Activated CD8-positive, alpha-beta memory T cell treated with anti-CD3 and anti-CD28 coated beads for 4 hours (primary cell): ENCODE results near the gene PDE1C.
"Not testable (repeated sequence)": the region's sequence is repeated elsewhere in the genome, so short reads cannot be mapped to it uniquely, and the experiment has no call there.

Experiments used
- DNase-seq, 2 donors: peaks; one replicate each; pipeline ENCODE4 v3.0.0-alpha.2; 2020; ENCODE audit warnings: low read depth in 2 of 2

Gene PDE1C

GRCh38 chr7:31850601-31851000 is 219.6 kb downstream of the PDE1C start:
- no peak for DNase-seq

- no peak for DNase-seq
Measured at GRCh38 chr7:31850066-31850465, 220.1 kb downstream of the PDE1C start.

- DNase-seq = no peak
Measured at GRCh38 chr7:31835471-31835870, 234.7 kb downstream of the PDE1C start.

- DNase-seq = not testable (repeated sequence)
Measured at GRCh38 chr7:31833625-31834024, 236.6 kb downstream of the PDE1C start.

GRCh38 chr7:31828520-31828919 is 241.7 kb downstream of the PDE1C start:
- DNase-seq = no peak

GRCh38 chr7:31825576-31825975 is 244.6 kb downstream of the PDE1C start:
- DNase-seq = no peak

- DNase-seq = no peak
Measured at GRCh38 chr7:31819031-31819430, 251.2 kb downstream of the PDE1C start.

GRCh38 chr7:31816810-31817209 is 253.4 kb downstream of the PDE1C start:
- DNase-seq = no peak

- DNase-seq = no peak
Measured at GRCh38 chr7:31815796-31816195, 254.4 kb downstream of the PDE1C start.

GRCh38 chr7:31814187-31814586 is 256.0 kb downstream of the PDE1C start:
- DNase-seq = no peak

- no peak for DNase-seq
Measured at GRCh38 chr7:31811650-31812461, 258.4 kb downstream of the PDE1C start.

GRCh38 chr7:31805209-31805818 is 264.9 kb downstream of the PDE1C start:
- DNase-seq = no peak

GRCh38 chr7:31796375-31796774 is 273.8 kb downstream of the PDE1C start:
- no peak for DNase-seq

GRCh38 chr7:31794851-31795344 is 275.3 kb downstream of the PDE1C start:
- no peak for DNase-seq

GRCh38 chr7:31791881-31792280 is 278.3 kb downstream of the PDE1C start:
- no peak for DNase-seq

GRCh38 chr7:31788883-31789680 is 281.1 kb downstream of the PDE1C start:
- DNase-seq = no peak

- no peak for DNase-seq
Measured at GRCh38 chr7:31788445-31788844, 281.8 kb downstream of the PDE1C start.

GRCh38 chr7:31786326-31786725 is 283.9 kb downstream of the PDE1C start:
- DNase-seq = no peak

GRCh38 chr7:31785101-31785500 is 285.1 kb downstream of the PDE1C start:
- no peak for DNase-seq

GRCh38 chr7:31783221-31783620 is 287.0 kb downstream of the PDE1C start:
- no peak for DNase-seq

- DNase-seq = no peak
Measured at GRCh38 chr7:31782411-31782991, 287.7 kb downstream of the PDE1C start.

- DNase-seq = no peak
Measured at GRCh38 chr7:31778296-31778695, 291.9 kb downstream of the PDE1C start.
